Mammary microvascular endothelial cell (primary cell): ENCODE results near the gene GPS1. TPM values are rescaled to one million over a fixed set of nuclear protein-coding genes. Genes with fewer than 3 reads are reported as not detected.

Source experiments
- total RNA-seq: library from RNA; depleted of rRNA; stranded (reverse); fragments of >200 nt; gene quantifications from 2 replicates; pipeline ENCODE4 v1.2.3, GENCODE V29; 2015

The GPS1 gene
- 116 and 127 TPM in 2 replicates for total RNA-seq

DNA sequence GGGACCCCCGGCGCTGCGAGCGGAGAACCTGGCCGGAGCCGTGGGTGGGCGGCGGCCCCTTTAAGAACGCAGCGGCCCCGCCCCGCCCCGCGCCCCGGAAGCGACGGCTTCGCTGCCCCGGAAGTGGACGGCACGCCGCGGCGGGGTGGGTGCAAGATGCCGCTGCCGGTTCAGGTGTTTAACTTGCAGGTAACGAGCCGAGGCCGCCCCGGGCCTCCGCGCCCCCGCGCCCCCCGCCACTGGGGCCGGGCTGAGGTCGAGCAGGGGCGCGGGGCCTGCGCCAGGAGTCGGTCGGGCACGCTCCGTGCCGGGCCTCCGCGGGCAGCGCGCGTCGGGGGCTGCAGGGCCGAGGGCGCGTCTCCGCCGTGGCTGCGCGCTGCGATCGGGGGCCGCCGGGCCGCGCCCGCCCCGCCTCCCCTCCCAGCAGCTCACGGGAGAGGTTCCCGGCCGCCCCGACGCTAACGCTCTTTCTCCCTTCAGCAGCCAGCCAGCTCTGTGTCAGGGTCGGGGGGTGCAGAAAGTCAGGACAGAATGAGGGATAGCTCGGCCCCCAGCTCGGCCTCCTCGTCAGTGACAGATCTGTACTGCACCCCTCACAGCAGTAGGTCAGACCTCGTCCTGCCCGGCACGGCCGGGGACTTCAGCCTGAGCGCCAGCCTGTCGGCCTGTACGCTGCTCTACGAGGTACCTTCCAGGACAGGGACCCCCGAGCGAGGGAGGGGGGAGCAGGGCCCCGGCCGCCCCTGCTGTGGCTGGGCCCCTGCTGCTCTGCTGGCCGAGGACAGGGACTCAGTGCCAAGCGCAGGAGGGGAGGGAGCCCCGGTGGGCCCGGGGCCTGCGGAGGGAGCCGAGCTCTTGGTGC, at the start of gene GPS1, which contains the start of gene RFNG:
Gene GPS1, plus strand, starts transcription at position 123 of the 862 bp plus-strand sequence. Its CDS starts 34 bp downstream, at position 157.
Gene RFNG, minus strand, starts transcription at position 36 of the 862 bp plus-strand sequence. CDS start 45 bp downstream, outside the sequence.

GRCh38 chr17:82022310-82022980, 29.3 kb upstream of the GPS1 start, which contains the start of gene CENPX:
CENPX (minus strand) TSS chr17:82022878; CDS start chr17:82022861, 17 bp downstream.

DNA sequence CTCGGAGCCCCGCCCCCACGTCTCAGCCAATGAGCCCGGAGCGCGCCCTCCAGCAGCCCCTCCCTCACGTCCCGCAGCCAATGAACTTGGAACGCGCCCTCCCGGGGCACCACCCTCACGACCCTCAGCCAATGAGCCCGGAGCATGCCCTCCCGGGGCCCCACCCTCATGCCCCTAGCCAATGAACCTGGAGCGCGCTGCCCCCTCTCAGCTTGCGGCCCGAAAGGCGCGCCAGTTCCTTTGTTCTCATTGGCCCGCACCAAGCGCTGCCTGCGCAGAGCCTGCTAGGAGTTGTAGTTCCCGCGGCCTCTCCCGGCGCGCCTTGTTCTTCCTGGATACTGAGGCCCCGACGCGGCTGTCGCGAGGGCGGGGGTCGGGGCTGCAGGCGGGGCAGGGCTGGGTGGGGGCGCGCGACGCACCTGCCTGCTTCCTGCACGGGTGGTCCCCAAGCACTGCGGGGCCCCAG, 28.7 kb upstream of the GPS1 start, which contains the start of gene LRRC45:
Gene LRRC45, plus strand, starts transcription at position 325 of the 466 bp plus-strand sequence. CDS start 339 bp downstream, outside the sequence.

DNA sequence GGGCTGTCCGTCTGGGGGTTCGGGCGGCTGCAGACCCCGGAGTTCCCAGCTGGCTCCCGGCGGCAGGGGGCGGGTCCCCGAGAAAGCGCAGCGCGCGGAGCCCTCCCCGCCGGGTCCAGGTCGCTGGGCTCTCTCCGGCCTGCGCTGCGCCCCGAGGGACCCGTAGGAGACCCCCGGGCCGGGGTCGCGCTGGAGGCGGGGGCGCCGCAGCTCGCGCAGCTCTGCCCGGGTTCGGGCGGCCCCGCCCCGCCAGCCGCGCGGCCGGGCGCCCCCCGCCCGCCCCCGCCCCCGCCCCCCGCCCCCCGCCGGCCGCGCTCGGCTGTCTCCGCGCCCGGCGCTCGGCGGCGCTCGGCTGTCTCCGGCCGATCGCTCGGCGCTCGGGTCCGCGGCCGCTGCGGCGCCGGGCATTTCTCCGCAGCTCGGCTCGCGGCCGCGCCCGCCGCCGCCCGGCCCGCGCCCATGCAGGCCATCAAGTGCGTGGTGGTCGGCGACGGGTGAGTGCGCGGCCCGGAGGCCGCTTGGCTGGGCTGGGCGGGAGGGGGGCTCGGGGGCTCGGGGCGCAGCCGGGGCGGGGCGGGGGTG, 20.3 kb upstream of the GPS1 start, which contains the start of gene RAC3:
Gene RAC3, plus strand, starts transcription at position 376 of the 582 bp plus-strand sequence. Its CDS starts 84 bp downstream, at position 460.

GRCh38 chr17:82037092-82037888, 14.4 kb upstream of the GPS1 start, which contains the start of gene DCXR:
DCXR (minus strand) TSS chr17:82037697; CDS start chr17:82037682, 15 bp downstream.

DNA sequence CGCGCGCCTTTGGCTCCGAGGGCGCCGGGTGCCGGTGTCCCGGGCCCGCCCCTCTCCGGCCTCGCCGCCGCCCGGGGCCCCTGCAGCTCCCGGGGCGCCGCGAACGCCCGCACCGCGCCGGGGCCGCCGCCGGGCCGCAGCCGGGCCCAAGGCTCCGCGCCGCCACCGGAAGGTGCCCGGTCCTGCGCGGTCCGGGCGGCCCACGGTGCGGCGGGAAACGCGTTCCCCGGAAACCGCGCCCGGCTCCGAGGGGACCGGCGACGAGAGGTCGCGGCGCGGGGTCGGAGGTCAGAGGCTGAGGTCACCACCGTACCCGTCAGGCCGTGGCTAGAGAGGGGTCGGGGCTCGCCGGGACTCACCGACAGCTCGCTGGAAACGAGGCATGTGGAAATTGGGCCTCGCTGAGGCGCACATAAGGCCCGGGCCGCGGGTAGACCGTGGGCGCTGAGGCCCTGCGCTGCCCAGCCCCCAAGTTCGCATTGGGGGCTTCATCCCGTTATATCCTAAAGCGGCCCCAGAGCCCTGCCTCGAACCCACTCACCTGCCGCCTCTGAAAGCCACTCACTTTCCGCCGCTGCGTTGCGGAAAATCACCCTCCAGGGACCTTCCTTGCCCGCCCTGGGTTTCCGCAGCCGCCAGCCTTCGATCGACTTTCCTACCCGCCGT, 14.1 kb downstream of the GPS1 start, which contains the start of gene DUS1L:
Gene DUS1L, minus strand, starts transcription at position 167 of the 666 bp plus-strand sequence. CDS start 745 bp downstream, outside the sequence.

GRCh38 chr17:82098169-82098938, 46.7 kb downstream of the GPS1 start, which contains the start of gene FASN:
FASN (minus strand) TSS chr17:82098236; CDS start chr17:82096445, 1,791 bp downstream.

Other genes starting within 250 kb of the GPS1 start
- gene GCGR, start 247.7 kb upstream of the GPS1 start, total RNA-seq = not detected in 2 replicates
- 88.9 and 104 TPM in 2 replicates for gene MCRIP1, start 218.6 kb upstream of the GPS1 start, total RNA-seq
- gene PPP1R27, start 216.8 kb upstream of the GPS1 start, total RNA-seq = not detected in 2 replicates
- 1,689 and 1,862 TPM in 2 replicates for gene P4HB, start 191.4 kb upstream of the GPS1 start, total RNA-seq
- 405 and 442 TPM in 2 replicates for gene ARHGDIA, start 180.6 kb upstream of the GPS1 start, total RNA-seq
- gene ALYREF, start 160.3 kb upstream of the GPS1 start, total RNA-seq = 270 and 274 TPM in 2 replicates
- 259 and 262 TPM in 2 replicates for gene ANAPC11, start 160.2 kb upstream of the GPS1 start, total RNA-seq
- gene NPB, start 149.7 kb upstream of the GPS1 start, total RNA-seq = 0.54 and 1.3 TPM in 2 replicates
- 51.8 and 57.0 TPM in 2 replicates for gene PCYT2, start 140.5 kb upstream of the GPS1 start, total RNA-seq
- 15.3 and 18.3 TPM in 2 replicates for gene SIRT7, start 133.7 kb upstream of the GPS1 start, total RNA-seq
- gene MAFG, start 124.2 kb upstream of the GPS1 start, total RNA-seq = 22.3 and 23.3 TPM in 2 replicates
- 52.5 and 73.9 TPM in 2 replicates for gene PYCR1, start 114.6 kb upstream of the GPS1 start, total RNA-seq
- gene MYADML2, start 104.7 kb upstream of the GPS1 start, total RNA-seq = not detected in 2 replicates
- gene NOTUM, start 90.7 kb upstream of the GPS1 start, total RNA-seq = not detected in 2 replicates
- gene ASPSCR1, start 74.3 kb upstream of the GPS1 start, total RNA-seq = 20.9 and 21.3 TPM in 2 replicates
- gene CENPX, start 29.0 kb upstream of the GPS1 start, total RNA-seq = 130 TPM in 2 replicates
- 25.1 and 29.3 TPM in 2 replicates for gene LRRC45, start 28.6 kb upstream of the GPS1 start, total RNA-seq
- 15.5 and 16.5 TPM in 2 replicates for gene RAC3, start 20.2 kb upstream of the GPS1 start, total RNA-seq
- 114 and 147 TPM in 2 replicates for gene DCXR, start 14.2 kb upstream of the GPS1 start, total RNA-seq
- gene RFNG, start 87 bp upstream of the GPS1 start, total RNA-seq = 28.5 and 30.8 TPM in 2 replicates
- 81.1 and 101 TPM in 2 replicates for gene DUS1L, start 13.9 kb downstream of the GPS1 start, total RNA-seq
- gene FASN, start 46.3 kb downstream of the GPS1 start, total RNA-seq = 169 and 174 TPM in 2 replicates
- 4.6 and 7.7 TPM in 2 replicates for gene CCDC57, start 160.9 kb downstream of the GPS1 start, total RNA-seq
- gene SLC16A3, start 177.1 kb downstream of the GPS1 start, total RNA-seq = 154 and 189 TPM in 2 replicates
- gene CSNK1D, start 221.8 kb downstream of the GPS1 start, total RNA-seq = 34.9 and 35.2 TPM in 2 replicates